HL-60 (cell line): ENCODE measurements around the gene ARHGAP24.

Experiments
- GABPA ChIP-seq: IDR thresholded peaks from 2 replicates; pipeline ENCODE4 v1.6.1; 2012; ENCODE audit warnings: low read depth
- POLR2AphosphoS5 ChIP-seq: IDR thresholded peaks from 2 replicates; pipeline ENCODE4 v1.6.1; 2012; ENCODE audit warnings: low read depth
- SPI1 ChIP-seq: IDR thresholded peaks from 2 replicates; pipeline ENCODE4 v1.6.1; 2012; ENCODE audit warnings: low read depth, mild to moderate bottlenecking, borderline replicate concordance
- TF ChIP-seq, protein P1 (sequence below): IDR thresholded peaks from one replicate; pipeline ENCODE4 v1.5.1; 2011; ENCODE audit warnings: low read length, control low read depth, inconsistent platforms; ENCODE audit not compliant: insufficient read depth
- TF ChIP-seq, protein P2 (sequence below): IDR thresholded peaks from 2 replicates; pipeline ENCODE4 v1.6.1; 2012; ENCODE audit warnings: low read depth; ENCODE audit not compliant: insufficient replicate concordance

DNA sequence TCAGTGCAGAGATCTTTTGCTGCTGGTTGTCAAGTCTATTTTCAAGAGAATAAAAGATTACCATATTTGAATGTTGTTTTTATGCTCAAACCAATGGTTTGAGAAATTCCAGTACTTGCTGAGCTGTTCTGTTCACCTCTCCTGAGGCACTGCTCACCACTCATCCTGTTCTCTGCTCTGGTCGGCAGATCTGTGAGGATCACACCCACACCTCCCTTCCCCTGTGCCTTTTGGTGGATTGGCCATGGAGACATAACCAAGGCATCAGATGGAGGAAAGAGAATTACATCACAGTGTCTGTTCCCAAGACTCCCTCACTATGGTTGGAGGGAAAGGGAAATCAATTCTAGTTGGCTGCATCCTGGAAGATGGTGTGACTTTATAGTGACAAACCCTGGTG lies 391.6 kb downstream of the ARHGAP24 start:
- TF ChIP-seq, protein P1, sequence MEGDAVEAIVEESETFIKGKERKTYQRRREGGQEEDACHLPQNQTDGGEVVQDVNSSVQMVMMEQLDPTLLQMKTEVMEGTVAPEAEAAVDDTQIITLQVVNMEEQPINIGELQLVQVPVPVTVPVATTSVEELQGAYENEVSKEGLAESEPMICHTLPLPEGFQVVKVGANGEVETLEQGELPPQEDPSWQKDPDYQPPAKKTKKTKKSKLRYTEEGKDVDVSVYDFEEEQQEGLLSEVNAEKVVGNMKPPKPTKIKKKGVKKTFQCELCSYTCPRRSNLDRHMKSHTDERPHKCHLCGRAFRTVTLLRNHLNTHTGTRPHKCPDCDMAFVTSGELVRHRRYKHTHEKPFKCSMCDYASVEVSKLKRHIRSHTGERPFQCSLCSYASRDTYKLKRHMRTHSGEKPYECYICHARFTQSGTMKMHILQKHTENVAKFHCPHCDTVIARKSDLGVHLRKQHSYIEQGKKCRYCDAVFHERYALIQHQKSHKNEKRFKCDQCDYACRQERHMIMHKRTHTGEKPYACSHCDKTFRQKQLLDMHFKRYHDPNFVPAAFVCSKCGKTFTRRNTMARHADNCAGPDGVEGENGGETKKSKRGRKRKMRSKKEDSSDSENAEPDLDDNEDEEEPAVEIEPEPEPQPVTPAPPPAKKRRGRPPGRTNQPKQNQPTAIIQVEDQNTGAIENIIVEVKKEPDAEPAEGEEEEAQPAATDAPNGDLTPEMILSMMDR: no peak
- TF ChIP-seq POLR2AphosphoS5 (no peak), GABPA (no peak), SPI1 (no peak)
- TF ChIP-seq, protein P2, sequence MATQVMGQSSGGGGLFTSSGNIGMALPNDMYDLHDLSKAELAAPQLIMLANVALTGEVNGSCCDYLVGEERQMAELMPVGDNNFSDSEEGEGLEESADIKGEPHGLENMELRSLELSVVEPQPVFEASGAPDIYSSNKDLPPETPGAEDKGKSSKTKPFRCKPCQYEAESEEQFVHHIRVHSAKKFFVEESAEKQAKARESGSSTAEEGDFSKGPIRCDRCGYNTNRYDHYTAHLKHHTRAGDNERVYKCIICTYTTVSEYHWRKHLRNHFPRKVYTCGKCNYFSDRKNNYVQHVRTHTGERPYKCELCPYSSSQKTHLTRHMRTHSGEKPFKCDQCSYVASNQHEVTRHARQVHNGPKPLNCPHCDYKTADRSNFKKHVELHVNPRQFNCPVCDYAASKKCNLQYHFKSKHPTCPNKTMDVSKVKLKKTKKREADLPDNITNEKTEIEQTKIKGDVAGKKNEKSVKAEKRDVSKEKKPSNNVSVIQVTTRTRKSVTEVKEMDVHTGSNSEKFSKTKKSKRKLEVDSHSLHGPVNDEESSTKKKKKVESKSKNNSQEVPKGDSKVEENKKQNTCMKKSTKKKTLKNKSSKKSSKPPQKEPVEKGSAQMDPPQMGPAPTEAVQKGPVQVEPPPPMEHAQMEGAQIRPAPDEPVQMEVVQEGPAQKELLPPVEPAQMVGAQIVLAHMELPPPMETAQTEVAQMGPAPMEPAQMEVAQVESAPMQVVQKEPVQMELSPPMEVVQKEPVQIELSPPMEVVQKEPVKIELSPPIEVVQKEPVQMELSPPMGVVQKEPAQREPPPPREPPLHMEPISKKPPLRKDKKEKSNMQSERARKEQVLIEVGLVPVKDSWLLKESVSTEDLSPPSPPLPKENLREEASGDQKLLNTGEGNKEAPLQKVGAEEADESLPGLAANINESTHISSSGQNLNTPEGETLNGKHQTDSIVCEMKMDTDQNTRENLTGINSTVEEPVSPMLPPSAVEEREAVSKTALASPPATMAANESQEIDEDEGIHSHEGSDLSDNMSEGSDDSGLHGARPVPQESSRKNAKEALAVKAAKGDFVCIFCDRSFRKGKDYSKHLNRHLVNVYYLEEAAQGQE: no peak
